HEK293 (cell line): ENCODE results near the gene CNOT4.

Experiments
- CTCF ChIA-PET: fragments of 350-600 bp; formaldehyde crosslinking; extraction: SDS; loops from one replicate; lab custom pipeline; 2021; ENCODE audit warnings: antibody characterized with exemption; lab: Yijun Ruan, JAX
- POLR2A ChIA-PET: fragments of 300-600 bp; formaldehyde crosslinking; extraction: SDS; loops from one replicate; lab custom pipeline; 2020; ENCODE audit warnings: antibody characterized with exemption, inconsistent platforms; lab: Yijun Ruan, JAX
- H3K27ac ChIP-seq: fragments of 200-500 bp; sonication (Bioruptor generic); 2 replicates; pipeline ENCODE4 v1.5.1; 2014; ENCODE audit warnings: low read depth, low read length, control low read depth, inconsistent platforms; ENCODE audit errors: extremely low read depth
- H3K36me3 ChIP-seq, 2 experiments: fragments of 200-500 bp in 1 of 2; sonication (Bioruptor generic) in 1 of 2; 1 replicate in 1 of 2; 2 replicates in 1 of 2; pipeline ENCODE4 v1.5.1; 2014 to 2017; ENCODE audit warnings: inconsistent platforms in 2 of 2, low read length in 2 of 2; ENCODE audit not compliant: control insufficient read depth in 2 of 2, insufficient read depth in 1 of 2
- H3K4me1 ChIP-seq: fragments of 200-500 bp; sonication (Bioruptor generic); 2 replicates; pipeline ENCODE4 v1.5.1; 2014; ENCODE audit warnings: mild to moderate bottlenecking, low read length, inconsistent platforms; ENCODE audit not compliant: control insufficient read depth, insufficient read depth
- H3K4me3 ChIP-seq: 2 replicates; pipeline ENCODE4 v1.5.1; 2011; ENCODE audit warnings: low read depth, mild to moderate bottlenecking, control low read depth, low read length, moderate library complexity
- H3K9me3 ChIP-seq: fragments of 200-500 bp; sonication (Bioruptor generic); 2 replicates; pipeline ENCODE4 v1.5.1; 2014; ENCODE audit warnings: low read depth, low read length, inconsistent platforms; ENCODE audit not compliant: control insufficient read depth, insufficient read depth
- KLF17 ChIP-seq: fragments of 450-650 bp; formaldehyde crosslinking; IDR thresholded peaks from 2 replicates; pipeline ENCODE4 v1.5.1; 2016; ENCODE audit warnings: missing biosample characterization, missing genetic modification characterization
- MYNN ChIP-seq: fragments of 450-650 bp; formaldehyde crosslinking; IDR thresholded peaks from 2 replicates; pipeline ENCODE4 v1.5.1; 2016; ENCODE audit warnings: missing biosample characterization, missing genetic modification characterization, borderline replicate concordance
- PRDM1 ChIP-seq: fragments of 450-650 bp; formaldehyde crosslinking; IDR thresholded peaks from 2 replicates; pipeline ENCODE4; 2016; ENCODE audit warnings: missing biosample characterization, missing genetic modification characterization
- PRDM2 ChIP-seq: fragments of 450-650 bp; formaldehyde crosslinking; IDR thresholded peaks from 2 replicates; pipeline ENCODE4 v1.5.1; 2016; ENCODE audit warnings: missing biosample characterization, missing genetic modification characterization, borderline replicate concordance
- YY2 ChIP-seq: fragments of 450-650 bp; formaldehyde crosslinking; IDR thresholded peaks from 2 replicates; pipeline ENCODE4 v1.5.1; 2016; ENCODE audit warnings: missing biosample characterization, missing genetic modification characterization
- ZBTB8A ChIP-seq: fragments of 450-650 bp; formaldehyde crosslinking; IDR thresholded peaks from 2 replicates; pipeline ENCODE4 v1.5.1; 2016; ENCODE audit warnings: missing biosample characterization, missing genetic modification characterization
- ZNF10 ChIP-seq: fragments of 450-650 bp; formaldehyde crosslinking; IDR thresholded peaks from 2 replicates; pipeline ENCODE4 v1.5.1; 2017; ENCODE audit warnings: missing biosample characterization, missing genetic modification characterization
- ZNF112 ChIP-seq: fragments of 450-650 bp; formaldehyde crosslinking; IDR thresholded peaks from 2 replicates; pipeline ENCODE4 v1.5.0; 2017; ENCODE audit warnings: missing biosample characterization, missing genetic modification characterization
- ZNF174 ChIP-seq: fragments of 450-650 bp; formaldehyde crosslinking; IDR thresholded peaks from 2 replicates; pipeline ENCODE4 v1.5.0; 2017; ENCODE audit warnings: missing biosample characterization, mild to moderate bottlenecking, missing genetic modification characterization
- ZNF266 ChIP-seq: fragments of 450-650 bp; formaldehyde crosslinking; IDR thresholded peaks from 2 replicates; pipeline ENCODE4 v1.5.1; 2016; ENCODE audit warnings: missing biosample characterization, missing genetic modification characterization, low read depth
- ZNF311 ChIP-seq: fragments of 450-650 bp; formaldehyde crosslinking; IDR thresholded peaks from 2 replicates; pipeline ENCODE4 v1.5.1; 2017; ENCODE audit warnings: missing biosample characterization, missing genetic modification characterization, borderline replicate concordance
- ZNF404 ChIP-seq: fragments of 450-650 bp; formaldehyde crosslinking; IDR thresholded peaks from 2 replicates; pipeline ENCODE4 v1.5.1; 2017; ENCODE audit warnings: missing biosample characterization, missing genetic modification characterization
- ZNF510 ChIP-seq: fragments of 450-650 bp; formaldehyde crosslinking; IDR thresholded peaks from 2 replicates; pipeline ENCODE4 v1.5.1; 2018; ENCODE audit warnings: mild to moderate bottlenecking, missing genetic modification characterization, missing biosample characterization; ENCODE audit not compliant: insufficient replicate concordance
- ZNF624 ChIP-seq: fragments of 450-650 bp; formaldehyde crosslinking; IDR thresholded peaks from 2 replicates; pipeline ENCODE4 v1.5.1; 2017; ENCODE audit warnings: missing biosample characterization, missing genetic modification characterization
- ZNF670 ChIP-seq: fragments of 450-650 bp; formaldehyde crosslinking; IDR thresholded peaks from 2 replicates; pipeline ENCODE4 v1.5.1; 2016; ENCODE audit warnings: missing biosample characterization, missing genetic modification characterization, low read depth
- ZNF692 ChIP-seq: fragments of 450-650 bp; formaldehyde crosslinking; IDR thresholded peaks from 2 replicates; pipeline ENCODE4 v1.5.1; 2016; ENCODE audit warnings: missing biosample characterization, missing genetic modification characterization
- ZSCAN5A ChIP-seq: fragments of 450-650 bp; formaldehyde crosslinking; IDR thresholded peaks from 2 replicates; pipeline ENCODE4 v1.5.1; 2016; ENCODE audit warnings: missing biosample characterization, missing genetic modification characterization

Gene CNOT4

GRCh38 chr7:135374736-135375135 lies 135.2 kb downstream of the CNOT4 start (continued):
- no peak for TF ChIP-seq PRDM2

- TF ChIP-seq ZNF10 (tag by site-specific recombination): no peak
- TF ChIP-seq KLF17 (tag by site-specific recombination): no peak
- no peak for TF ChIP-seq ZNF112 (tag by site-specific recombination)
- no peak for TF ChIP-seq ZNF174
- no peak for TF ChIP-seq ZNF266 (tag by site-specific recombination)
- no peak for TF ChIP-seq ZNF404 (tag by site-specific recombination)
- no peak for TF ChIP-seq YY2 (tag by site-specific recombination)
- TF ChIP-seq PRDM1 (tag by site-specific recombination): no peak
- no peak for TF ChIP-seq MYNN
- no peak for TF ChIP-seq ZNF311 (tag by site-specific recombination)
- no peak for TF ChIP-seq ZSCAN5A (tag by site-specific recombination)
- TF ChIP-seq ZNF670 (tag by site-specific recombination): no peak
- no peak for TF ChIP-seq ZNF624
- TF ChIP-seq ZNF510 (tag by site-specific recombination): no peak
- no peak for TF ChIP-seq ZBTB8A
- TF ChIP-seq ZNF692: no peak
- Histone ChIP-seq H3K36me3 (no peaks in the 10 kb centered on the region), H3K9me3 (no peaks in the 10 kb centered on the region), H3K27ac (no peak overlapping the region), H3K4me3 (no peak overlapping the region), H3K4me1 (no peaks in the 10 kb centered on the region)
- ChIA-PET POLR2A (no interaction called here), CTCF (no interaction called here)
Observed at GRCh38 chr7:135372222-135372621, 137.7 kb downstream of the CNOT4 start.
